Left lung (tissue), 10 donors: ENCODE data around the gene SH3GL3. TPM values are rescaled to one million over a fixed set of nuclear protein-coding genes. Genes with fewer than 3 reads are reported as not detected.

Source experiments
- ATAC-seq: fragments of 200-7000 bp; cut with Tn5 transposase; one replicate; pipeline ENCODE4 v1.9.1; 2020; ENCODE audit warnings: moderate library complexity
- DNase-seq, 4 donors: peaks; one replicate each; pipeline ENCODE4 v3.0.0-alpha.2; 2013 to 2020
- H3K27ac ChIP-seq, 2 donors: fragments of 200-600 bp; sonication (generic) in 1 of 2; one replicate each; pipeline versions ENCODE4 v1.5.0 to v1.8.0; 2020 to 2021
- H3K27me3 ChIP-seq, 2 donors: fragments of 200-600 bp; sonication (generic) in 1 of 2; one replicate each; pipeline versions ENCODE4 v1.5.0 to v1.8.0; 2020 to 2021
- H3K36me3 ChIP-seq, 2 donors: fragments of 200-600 bp; sonication (generic) in 1 of 2; one replicate each; pipeline versions ENCODE4 v1.5.0 to v1.8.0; 2020 to 2021
- H3K4me1 ChIP-seq, 2 donors: fragments of 200-600 bp; one replicate each; pipeline ENCODE4 v1.8.0; 2021
- H3K4me3 ChIP-seq, 2 donors: fragments of 200-600 bp; sonication (generic) in 1 of 2; one replicate each; pipeline versions ENCODE4 v1.5.0 to v1.8.0; 2020 to 2021; ENCODE audit warnings: mild to moderate bottlenecking in 1 of 2
- H3K9me3 ChIP-seq, 2 donors: fragments of 200-600 bp; sonication (generic) in 1 of 2; one replicate each; pipeline versions ENCODE4 v1.5.0 to v1.8.0; 2020 to 2021
- CTCF ChIP-seq, 2 donors: fragments of 200-600 bp; sonication (generic) in 1 of 2; IDR thresholded peaks; one replicate each; pipeline versions ENCODE4 v1.5.0 to v1.8.0; 2021; ENCODE audit warnings: antibody characterized with exemption in 2 of 2
- intact Hi-C, 2 donors: fragments of 100-400 bp; cut with DNase I; formaldehyde crosslinking; loops; one replicate each; pipeline versions ENCODE4 v1.11.2 to v1.14.2; 2022
- polyA plus RNA-seq, 6 donors: library from polyadenylated mRNA; unstranded; fragments of 120-200 nt; gene quantifications; one replicate each; pipeline ENCODE4 v1.2.1, GENCODE V29; 2013; ENCODE audit not compliant: insufficient read length in 6 of 6
- total RNA-seq, 2 donors: library from RNA; stranded (reverse); fragmentation: NEBNext Ultra II Directional; extraction: Animal tissue kit (Norgen Biotek cat#: 25700); gene quantifications; one replicate each; pipeline ENCODE4 v1.2.1, GENCODE V29; 2021
- donor health status: DM: no; HTN: yes; CAD: no.
- donor health status: DM: no; HTN: no; CAD: no.

The SH3GL3 gene
- total and polyA plus RNA-seq, 8 donors, result 0.82 to 14.1 (median 11.5) TPM

DNA sequence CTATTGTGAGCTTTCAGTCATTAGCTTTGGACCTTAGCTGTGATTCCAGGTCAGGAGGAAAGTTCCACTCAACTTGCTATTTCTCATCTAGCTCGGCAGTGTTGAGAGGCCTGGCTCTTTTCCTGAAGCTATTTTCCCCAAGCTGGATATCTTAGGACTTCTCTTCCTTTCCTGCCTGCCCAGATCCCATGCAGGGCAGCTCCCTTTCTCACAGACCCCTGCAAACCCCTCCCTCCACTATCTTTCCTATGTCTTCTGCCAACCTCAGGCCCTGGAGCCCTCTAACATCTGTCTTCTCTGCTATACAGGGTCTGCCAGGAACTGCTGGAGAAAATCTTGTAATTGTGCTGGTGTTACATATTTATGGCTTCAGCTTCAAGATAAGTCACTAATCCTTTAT, 49.6 kb downstream of the SH3GL3 start:
- DNase-seq (no peak), ATAC-seq (no peak)
- Histone ChIP-seq H3K4me3 (no peak overlapping the region), H3K27me3 (no peaks in the 10 kb centered on the region), H3K9me3 (peaks cover 0 to 14% of the 10 kb centered on the region in 2 donors), H3K4me1 (no peaks in the 10 kb centered on the region), H3K27ac (no peak overlapping the region), H3K36me3 (no peaks in the 10 kb centered on the region)
- TF ChIP-seq CTCF (IDR thresholded peaks at IDR 0.05), result no peak
- intact Hi-C loops, result no loop called here

GRCh38 chr15:83498374-83498773, 51.2 kb downstream of the SH3GL3 start:
- no peak for DNase-seq
- no peak overlapping the region for H3K4me3 ChIP-seq
- H3K27ac ChIP-seq, result no peak overlapping the region
- no peaks in the 10 kb centered on the region for H3K36me3 ChIP-seq
- peaks cover 0 to 14% of the 10 kb centered on the region in 2 donors for H3K9me3 ChIP-seq
- intact Hi-C loops, result no loop called here
- H3K27me3 ChIP-seq, result no peaks in the 10 kb centered on the region
- no peak for TF ChIP-seq CTCF (IDR thresholded peaks at IDR 0.05)
- no peaks in the 10 kb centered on the region for H3K4me1 ChIP-seq
- ATAC-seq, result no peak

GRCh38 chr15:83498801-83499200, 51.7 kb downstream of the SH3GL3 start:
- Histone ChIP-seq H3K4me3 (no peak overlapping the region), H3K36me3 (no peaks in the 10 kb centered on the region), H3K27ac (no peak overlapping the region), H3K4me1 (no peaks in the 10 kb centered on the region), H3K9me3 (peaks cover 0 to 14% of the 10 kb centered on the region in 2 donors), H3K27me3 (no peaks in the 10 kb centered on the region)
- ATAC-seq (no peak), DNase-seq (peak in 1 of 4 donors; percentile 14)
- intact Hi-C loops, result no loop called here
- TF ChIP-seq CTCF (IDR thresholded peaks at IDR 0.05), result no peak

DNA sequence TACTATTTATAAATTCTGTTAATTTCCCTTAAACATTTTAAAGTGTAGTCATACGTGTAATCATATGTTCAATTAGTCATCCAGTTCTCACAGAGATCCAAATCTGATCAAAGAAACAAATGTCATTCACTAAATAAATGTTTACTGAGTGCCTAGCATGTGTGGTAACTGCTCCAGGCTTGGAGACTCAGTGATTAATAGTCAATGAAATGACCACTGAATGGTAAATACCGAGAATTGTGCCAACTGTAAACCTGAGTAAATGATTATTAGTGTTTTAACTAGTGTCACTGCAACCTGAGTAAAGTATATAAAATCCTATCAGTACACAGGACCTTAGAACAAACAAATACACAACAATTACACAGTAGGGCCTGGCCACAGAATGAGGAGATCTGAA, 52.3 kb downstream of the SH3GL3 start:
- Histone ChIP-seq H3K9me3 (peaks cover 0 to 14% of the 10 kb centered on the region in 2 donors), H3K27ac (no peak overlapping the region), H3K36me3 (no peaks in the 10 kb centered on the region), H3K4me1 (no peaks in the 10 kb centered on the region), H3K4me3 (no peak overlapping the region), H3K27me3 (no peaks in the 10 kb centered on the region)
- intact Hi-C loops, result no loop called here
- no peak for ATAC-seq
- no peak for DNase-seq
- no peak for TF ChIP-seq CTCF (IDR thresholded peaks at IDR 0.05)

DNA sequence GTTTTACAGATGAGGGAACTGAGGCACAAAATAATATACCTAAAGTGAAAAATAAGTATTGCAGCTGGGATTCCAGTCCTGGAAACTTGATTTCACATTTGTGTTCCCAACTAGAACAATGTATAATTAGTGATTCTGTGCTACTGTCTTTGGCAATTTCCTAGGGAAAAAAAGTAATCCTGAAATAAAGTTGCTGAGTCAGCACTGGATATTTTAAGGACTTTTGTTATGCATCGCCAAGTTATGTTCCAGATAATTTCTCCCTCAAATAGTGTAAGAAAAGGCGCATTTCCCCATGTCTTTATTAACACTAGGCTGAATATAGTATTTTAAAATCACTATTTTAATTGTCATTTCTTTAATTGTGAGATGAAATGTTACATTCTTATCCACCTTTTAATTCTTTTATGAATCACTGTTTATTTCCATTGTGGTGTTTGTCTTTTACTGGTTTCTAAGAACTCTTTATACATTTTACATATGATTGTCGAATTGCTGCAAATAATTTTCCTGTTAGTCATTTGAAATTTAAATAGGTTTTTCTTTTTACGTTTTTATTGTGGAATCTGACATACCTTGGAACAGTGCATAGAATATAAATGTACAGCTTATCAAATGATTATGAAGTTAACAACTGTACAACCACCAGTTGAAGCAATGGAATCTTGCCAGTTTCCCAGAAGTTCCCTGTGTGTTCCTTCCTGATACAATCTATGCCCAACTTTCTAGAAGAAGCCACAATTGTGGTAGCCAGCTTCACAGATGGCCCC, 56.6 kb downstream of the SH3GL3 start:
- DNase-seq (no peak), ATAC-seq (no peak)
- no peaks in the 10 kb centered on the region for H3K4me1 ChIP-seq
- intact Hi-C loops, result no loop called here
- H3K27ac ChIP-seq, result no peak overlapping the region
- no peaks in the 10 kb centered on the region for H3K36me3 ChIP-seq
- no peaks in the 10 kb centered on the region for H3K27me3 ChIP-seq
- peaks cover 0 to 2% of the 10 kb centered on the region in 2 donors for H3K9me3 ChIP-seq
- no peak overlapping the region for H3K4me3 ChIP-seq
- TF ChIP-seq CTCF (IDR thresholded peaks at IDR 0.05), result no peak
